Cerebellar nuclear complex (tissue), 1 donor: ENCODE results near the gene MYO5B.

Experiments used
- DNase-seq, 2 experiments: peaks; one replicate each; lab custom pipeline; 2025; lab: John Stamatoyannopoulos, UW

The MYO5B gene

DNA sequence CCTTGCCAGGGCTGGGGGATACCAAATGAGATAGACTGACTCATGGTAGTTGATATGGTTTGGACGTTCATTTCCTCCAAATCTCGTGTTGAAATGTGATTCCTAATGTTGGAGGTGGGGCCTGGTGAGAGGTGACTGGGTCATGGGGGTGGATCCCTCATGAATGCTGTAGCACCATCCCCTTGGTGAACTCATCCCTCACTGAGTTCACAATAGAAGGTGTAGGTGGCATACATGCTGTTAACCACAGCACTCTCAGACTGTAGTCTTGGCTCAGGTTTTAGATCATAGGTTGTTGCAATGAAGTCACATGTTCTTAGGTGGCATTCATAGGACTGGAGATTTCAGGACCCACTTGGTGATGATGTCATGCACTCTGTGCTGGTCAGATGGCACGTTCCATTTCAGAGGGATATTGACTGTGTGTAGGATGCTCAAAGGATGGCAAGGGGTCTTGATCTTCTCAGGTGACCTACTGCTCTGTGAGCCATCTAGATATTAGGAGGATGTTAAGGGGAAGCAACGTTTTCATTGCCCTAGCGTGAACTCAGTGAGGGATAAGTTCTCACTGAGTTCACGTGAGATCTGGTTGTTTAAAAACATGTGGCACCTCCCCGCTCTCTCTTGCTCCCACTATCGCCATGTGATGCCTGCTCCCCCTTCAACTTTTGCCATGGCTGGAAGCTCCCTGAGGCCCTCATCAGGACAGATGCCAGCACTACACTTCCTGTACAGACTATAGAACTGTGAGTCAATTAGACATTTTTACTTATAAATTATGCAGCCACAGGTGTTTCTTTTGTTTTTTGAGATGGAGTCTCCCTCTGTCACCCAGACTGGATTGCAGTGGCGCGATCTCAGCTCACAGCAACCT, 307.8 kb downstream of the MYO5B start:
- DNase-seq: no peak

DNA sequence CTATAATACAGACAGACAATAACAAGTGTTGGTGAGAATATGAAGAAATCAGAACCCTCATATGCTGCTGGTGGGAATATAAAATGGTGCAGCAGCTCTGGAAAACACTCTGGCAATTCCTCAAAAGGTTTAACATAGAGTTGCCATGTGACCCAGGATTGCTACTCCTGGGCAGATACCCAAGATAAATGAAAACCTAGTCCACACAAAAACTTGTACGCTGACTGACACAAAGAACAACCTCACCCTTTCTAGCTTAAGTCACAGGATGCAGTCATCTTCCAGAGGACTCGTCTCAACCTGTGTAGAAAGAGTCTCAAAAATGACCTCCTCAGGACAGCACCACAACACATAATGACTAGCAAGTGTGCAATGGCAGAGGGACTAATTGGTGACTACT, 310.0 kb downstream of the MYO5B start:
- no peak for DNase-seq

GRCh38 chr18:49884465-49884864, 310.5 kb downstream of the MYO5B start:
- DNase-seq: no peak

DNA sequence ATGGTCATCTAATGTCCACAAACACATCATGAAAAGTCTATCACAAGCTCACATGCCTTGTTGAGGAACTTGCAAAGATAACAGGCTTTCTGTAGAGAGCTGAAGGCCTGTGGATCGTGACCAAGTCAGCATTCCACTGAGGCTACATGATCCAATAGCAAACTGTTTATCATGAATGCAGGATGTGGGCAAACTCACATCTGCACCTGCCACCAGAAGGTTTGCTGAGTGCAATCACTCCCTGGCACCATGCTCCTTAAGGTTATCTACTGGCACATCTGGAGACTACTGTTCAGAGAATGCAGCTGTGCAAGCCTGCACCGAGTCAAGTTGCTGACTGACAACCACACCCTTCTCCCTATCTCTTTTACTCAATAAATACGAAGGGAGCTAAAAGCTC, 314.3 kb downstream of the MYO5B start:
- DNase-seq: no peak

DNA sequence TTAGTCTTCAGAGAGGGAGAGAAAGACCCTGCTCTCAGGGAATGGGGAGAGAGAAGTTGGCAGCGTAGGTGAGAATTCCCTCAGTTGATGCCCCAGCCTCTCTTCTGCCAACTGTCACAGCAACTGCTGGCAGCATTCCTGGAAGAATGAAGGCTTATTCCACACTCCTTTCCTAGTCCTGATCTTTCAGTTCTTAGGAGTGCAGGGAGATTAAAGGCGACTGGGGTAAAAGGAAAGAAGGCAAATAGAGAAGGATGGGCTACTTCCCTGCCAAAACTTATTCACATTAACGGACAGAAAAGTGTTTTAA, 315.7 kb downstream of the MYO5B start:
- DNase-seq: no peak

DNA sequence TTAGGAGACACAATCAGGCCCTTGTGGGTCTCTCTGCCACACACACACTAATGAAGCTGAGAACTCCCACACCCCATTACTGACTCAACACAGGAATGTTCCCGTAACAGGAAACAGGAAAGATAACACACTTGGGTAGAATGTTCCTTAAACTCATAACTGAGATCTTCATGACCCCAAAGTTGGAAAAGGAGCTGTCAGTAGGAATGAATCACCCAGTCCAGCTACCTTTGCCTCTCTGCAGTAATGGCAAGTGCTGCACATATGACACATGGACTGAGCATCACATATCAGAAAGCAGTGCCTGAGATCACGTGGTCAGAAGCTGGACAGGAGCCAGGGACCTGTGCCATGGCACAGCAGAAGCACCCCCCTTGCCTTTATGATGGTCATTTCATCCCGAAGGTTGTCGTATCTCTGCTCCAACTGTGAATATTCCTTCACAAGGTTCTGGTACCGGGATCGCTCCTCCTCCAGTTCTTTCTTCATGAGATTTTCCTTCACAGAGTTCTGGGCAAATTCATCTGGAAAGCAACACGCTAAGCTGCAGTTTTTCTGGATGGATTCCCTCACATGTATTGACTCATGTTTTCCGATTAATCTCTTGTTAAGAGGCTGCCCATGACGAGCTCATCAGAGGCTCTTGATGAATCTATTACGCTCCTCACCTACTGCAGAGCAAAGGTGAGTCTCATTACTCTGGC, 316.2 kb downstream of the MYO5B start:
- DNase-seq: no peak

- DNase-seq: no peak
Observed at GRCh38 chr18:49878015-49878414, 316.9 kb downstream of the MYO5B start.

- DNase-seq: no peak
Observed at GRCh38 chr18:49876536-49876935, 318.4 kb downstream of the MYO5B start.

DNA sequence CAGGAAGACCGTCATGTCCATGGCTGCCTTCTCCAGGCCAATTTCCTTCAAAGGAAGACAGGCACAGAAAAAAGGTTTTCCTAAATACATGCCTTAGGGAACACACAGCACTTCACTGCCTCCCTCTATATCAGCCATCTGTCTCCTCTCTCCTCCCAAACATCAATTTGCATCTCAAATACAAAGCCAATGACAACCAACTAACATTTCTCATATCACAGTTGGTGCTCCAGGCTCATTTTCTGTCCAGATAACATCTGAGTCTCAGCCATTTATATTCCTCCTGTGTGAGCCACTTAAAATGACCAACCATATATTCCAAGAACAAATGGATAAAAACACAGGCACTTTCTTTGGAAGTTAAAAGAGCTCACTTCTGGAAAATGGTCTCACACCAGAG, 319.2 kb downstream of the MYO5B start:
- DNase-seq: no peak

- DNase-seq: no peak
Observed at GRCh38 chr18:49875155-49875554, 319.8 kb downstream of the MYO5B start.

DNA sequence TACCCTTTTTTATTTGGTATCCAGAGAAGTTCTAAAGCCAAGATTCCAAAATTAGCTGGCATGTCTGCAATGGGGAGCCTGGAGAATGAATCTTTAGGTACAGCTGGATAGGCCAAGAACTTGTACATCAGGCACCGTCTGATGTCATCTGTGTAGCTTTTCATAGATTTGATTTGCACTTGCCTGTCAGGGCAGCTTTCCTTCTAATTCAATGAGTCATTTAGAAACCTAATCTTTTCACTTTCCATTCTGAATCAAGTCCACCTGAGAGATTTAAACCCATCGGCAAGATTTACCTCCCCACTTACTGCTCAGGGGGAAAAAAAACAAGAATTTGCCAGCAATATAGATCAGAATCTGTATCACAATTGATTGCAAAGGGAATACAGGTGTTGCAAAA, 320.7 kb downstream of the MYO5B start:
- no peak for DNase-seq

DNA sequence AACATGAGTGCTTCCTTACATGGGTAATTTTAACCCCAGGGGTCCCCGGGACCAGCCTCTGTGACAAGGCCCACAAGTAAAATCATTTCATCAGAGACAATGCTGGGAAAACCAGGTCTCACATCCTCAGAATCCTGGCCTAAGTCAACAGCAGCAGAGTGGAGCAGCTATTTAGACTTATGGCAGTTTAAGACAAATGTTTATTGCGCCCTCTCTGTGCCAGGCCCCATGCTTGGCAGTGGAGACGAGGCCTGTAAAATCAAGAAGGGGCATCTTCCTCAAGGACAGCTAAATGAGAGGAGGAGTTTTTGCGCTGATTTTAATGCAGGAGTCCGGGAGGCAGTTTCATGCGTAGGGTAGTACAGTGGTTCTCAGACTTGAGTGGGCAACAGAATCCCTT, 325.6 kb downstream of the MYO5B start:
- no peak for DNase-seq

DNA sequence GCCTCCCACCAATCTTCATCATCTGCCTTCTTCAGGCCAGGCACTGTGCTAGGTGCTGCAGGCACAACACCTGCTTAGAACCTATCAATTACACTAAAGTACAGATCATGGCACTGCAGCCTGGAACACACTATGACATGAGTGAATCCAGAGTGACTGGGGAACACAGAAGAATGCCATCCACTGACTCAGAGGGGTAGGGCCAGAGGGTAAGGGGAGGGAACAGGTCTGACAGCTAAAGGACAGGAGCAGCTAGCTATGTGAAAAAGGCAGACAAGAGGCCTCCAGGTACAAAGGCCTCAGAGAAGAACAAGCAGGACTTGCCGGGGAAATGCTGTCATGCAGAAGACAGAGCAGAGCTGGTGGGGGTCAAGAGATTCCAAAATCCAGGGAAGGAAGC, 328.3 kb downstream of the MYO5B start:
- no peak for DNase-seq

- DNase-seq: no peak
Observed at GRCh38 chr18:49865401-49865800, 329.5 kb downstream of the MYO5B start.

- no peak for DNase-seq
Observed at GRCh38 chr18:49863769-49864621, 331.0 kb downstream of the MYO5B start.

DNA sequence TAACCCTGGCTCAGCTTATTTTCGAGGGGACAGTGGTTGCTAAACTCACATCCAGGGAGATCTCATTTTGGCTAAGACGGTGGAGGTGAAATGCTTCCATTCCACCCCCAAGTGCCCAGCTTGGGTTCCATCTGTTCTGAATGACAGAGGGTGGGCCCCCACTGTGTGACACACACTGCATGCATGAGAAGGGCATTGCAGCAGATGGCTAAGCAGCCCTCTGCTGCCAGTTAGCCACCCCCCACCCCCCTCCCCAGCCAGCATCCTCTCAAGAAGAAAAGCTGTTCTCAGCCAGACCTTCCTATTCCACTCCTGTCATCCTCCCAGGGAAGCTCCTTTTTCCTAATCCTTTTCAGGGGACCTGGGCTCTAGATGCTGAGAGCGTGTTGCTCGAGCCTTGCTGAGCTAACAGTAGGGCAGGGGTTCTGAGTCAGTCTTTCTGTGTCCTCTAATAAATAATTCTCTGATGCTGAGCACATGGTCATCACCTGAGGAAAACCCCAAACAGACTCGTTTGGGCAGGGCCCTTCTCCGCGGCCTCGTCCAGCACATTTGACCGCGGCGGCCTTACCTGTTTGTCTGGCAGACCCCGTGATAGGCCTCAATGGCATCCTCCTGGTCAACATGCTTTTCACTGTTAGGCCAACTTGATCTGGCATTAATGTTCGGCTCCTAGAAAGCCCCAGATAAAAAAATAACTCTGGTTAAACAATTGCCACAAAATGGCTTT, 332.1 kb downstream of the MYO5B start:
- peak; percentile 56 to 73 for DNase-seq

- no peak for DNase-seq
Observed at GRCh38 chr18:49861659-49862058, 333.3 kb downstream of the MYO5B start.

DNA sequence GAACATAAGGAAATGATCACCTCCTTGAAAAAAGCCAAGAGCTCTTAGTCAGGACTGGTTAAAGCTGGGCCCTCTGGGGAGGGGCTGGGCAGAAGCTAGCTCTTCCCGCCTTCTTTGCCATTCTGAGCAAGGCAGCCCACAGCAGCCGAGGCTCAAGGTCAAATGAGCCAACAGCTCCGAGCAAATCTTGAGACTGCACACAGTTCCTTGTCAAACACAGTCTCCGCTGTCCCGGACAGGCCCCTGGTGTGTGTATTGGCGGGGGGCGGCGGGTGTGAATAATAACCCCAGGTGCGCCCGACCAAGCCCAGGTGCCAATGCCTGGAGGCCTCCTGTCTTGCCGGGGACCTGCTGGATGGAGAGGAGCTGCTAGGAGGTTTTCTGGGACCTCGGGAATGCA, 335.2 kb downstream of the MYO5B start:
- no peak for DNase-seq

GRCh38 chr18:49859021-49859359, 336.0 kb downstream of the MYO5B start:
- DNase-seq: no peak

- DNase-seq: peak in 1 of 2 experiments; percentile 19
Observed at GRCh38 chr18:49858309-49859020, 336.5 kb downstream of the MYO5B start.

DNA sequence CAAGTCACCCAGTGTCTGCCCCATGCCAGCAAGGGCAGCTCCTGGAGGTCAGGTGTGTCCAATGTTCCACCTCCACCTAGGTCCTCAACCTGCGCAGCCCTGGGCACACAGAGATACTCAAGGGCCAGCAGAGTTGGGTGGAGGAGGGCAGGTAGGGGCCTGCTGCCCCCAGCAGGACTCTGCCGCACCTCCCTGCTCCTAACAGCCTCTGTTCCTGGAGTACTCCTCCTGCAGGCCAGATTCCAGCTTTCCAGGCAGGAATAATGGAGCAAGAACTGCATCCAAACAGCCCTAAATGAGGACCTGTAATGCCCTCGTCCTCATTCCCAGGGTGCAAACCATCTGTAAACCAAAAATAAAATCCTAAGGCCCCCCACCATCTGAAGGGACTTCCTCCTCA, 337.2 kb downstream of the MYO5B start:
- no peak for DNase-seq
